Measurements from ENCODE around the gene ISL2. TPM values are rescaled to one million over a fixed set of nuclear protein-coding genes. Genes with fewer than 3 reads are reported as not detected.

The ISL2 gene
- total and polyA plus RNA-seq, 9 of the 15 experiments (the other 6 are each of a cell fraction or from before 2014, with no cell fraction given): 0.15 to 23.7 (median 4.0) TPM

- TF ChIP-seq RAD21 (CRISPR knock-in tag; conservative IDR thresholded peaks at IDR 0.05 in 1 of 2, IDR thresholded peaks at IDR 0.05 in 1 of 2) (no peak), ELF4 (CRISPR knock-in tag; IDR thresholded peaks at IDR 0.05) (no peak), PHF21A (IDR thresholded peaks at IDR 0.05; ENCODE audit: borderline replicate concordance, low read depth) (no peak), MECOM (CRISPR knock-in tag; IDR thresholded peaks at IDR 0.05) (no peak), RBFOX2 (IDR thresholded peaks at IDR 0.05; ENCODE audit: low read depth, low read length) (peak; percentile 99), ZNF77 (CRISPR knock-in tag; IDR thresholded peaks at IDR 0.05) (no peak), PTBP1 (IDR thresholded peaks at IDR 0.05; ENCODE audit: low read depth, low read length) (no peak), ZNF696 (CRISPR knock-in tag; conservative IDR thresholded peaks at IDR 0.05) (no peak), ZNF316 (IDR thresholded peaks at IDR 0.05) (0 out of 2 replicates have a peak, but pooled peaks have one; percentile 3), ZKSCAN1 (IDR thresholded peaks at IDR 0.05; ENCODE audit: low read depth, low read length) (no peak), TAF15 (IDR thresholded peaks at IDR 0.05; ENCODE audit: low read depth, low read length) (no peak), ZBTB11 (CRISPR knock-in tag; IDR thresholded peaks at IDR 0.05) (peak in 1 of 3 experiments; percentile 46; a peak in 1 of 6 replicates), KLF1 (tag; IDR thresholded peaks at IDR 0.05) (no peak), KDM4B (IDR thresholded peaks at IDR 0.05; ENCODE audit: borderline replicate concordance in 2 of 2, low read depth in 1 of 2) (no peak)
- TF ChIP-seq, protein P1, sequence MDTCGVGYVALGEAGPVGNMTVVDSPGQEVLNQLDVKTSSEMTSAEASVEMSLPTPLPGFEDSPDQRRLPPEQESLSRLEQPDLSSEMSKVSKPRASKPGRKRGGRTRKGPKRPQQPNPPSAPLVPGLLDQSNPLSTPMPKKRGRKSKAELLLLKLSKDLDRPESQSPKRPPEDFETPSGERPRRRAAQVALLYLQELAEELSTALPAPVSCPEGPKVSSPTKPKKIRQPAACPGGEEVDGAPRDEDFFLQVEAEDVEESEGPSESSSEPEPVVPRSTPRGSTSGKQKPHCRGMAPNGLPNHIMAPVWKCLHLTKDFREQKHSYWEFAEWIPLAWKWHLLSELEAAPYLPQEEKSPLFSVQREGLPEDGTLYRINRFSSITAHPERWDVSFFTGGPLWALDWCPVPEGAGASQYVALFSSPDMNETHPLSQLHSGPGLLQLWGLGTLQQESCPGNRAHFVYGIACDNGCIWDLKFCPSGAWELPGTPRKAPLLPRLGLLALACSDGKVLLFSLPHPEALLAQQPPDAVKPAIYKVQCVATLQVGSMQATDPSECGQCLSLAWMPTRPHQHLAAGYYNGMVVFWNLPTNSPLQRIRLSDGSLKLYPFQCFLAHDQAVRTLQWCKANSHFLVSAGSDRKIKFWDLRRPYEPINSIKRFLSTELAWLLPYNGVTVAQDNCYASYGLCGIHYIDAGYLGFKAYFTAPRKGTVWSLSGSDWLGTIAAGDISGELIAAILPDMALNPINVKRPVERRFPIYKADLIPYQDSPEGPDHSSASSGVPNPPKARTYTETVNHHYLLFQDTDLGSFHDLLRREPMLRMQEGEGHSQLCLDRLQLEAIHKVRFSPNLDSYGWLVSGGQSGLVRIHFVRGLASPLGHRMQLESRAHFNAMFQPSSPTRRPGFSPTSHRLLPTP (IDR thresholded peaks at IDR 0.05; ENCODE audit: borderline replicate concordance, extremely low read depth, insufficient read length): no peak
- TF ChIP-seq, protein P2, sequence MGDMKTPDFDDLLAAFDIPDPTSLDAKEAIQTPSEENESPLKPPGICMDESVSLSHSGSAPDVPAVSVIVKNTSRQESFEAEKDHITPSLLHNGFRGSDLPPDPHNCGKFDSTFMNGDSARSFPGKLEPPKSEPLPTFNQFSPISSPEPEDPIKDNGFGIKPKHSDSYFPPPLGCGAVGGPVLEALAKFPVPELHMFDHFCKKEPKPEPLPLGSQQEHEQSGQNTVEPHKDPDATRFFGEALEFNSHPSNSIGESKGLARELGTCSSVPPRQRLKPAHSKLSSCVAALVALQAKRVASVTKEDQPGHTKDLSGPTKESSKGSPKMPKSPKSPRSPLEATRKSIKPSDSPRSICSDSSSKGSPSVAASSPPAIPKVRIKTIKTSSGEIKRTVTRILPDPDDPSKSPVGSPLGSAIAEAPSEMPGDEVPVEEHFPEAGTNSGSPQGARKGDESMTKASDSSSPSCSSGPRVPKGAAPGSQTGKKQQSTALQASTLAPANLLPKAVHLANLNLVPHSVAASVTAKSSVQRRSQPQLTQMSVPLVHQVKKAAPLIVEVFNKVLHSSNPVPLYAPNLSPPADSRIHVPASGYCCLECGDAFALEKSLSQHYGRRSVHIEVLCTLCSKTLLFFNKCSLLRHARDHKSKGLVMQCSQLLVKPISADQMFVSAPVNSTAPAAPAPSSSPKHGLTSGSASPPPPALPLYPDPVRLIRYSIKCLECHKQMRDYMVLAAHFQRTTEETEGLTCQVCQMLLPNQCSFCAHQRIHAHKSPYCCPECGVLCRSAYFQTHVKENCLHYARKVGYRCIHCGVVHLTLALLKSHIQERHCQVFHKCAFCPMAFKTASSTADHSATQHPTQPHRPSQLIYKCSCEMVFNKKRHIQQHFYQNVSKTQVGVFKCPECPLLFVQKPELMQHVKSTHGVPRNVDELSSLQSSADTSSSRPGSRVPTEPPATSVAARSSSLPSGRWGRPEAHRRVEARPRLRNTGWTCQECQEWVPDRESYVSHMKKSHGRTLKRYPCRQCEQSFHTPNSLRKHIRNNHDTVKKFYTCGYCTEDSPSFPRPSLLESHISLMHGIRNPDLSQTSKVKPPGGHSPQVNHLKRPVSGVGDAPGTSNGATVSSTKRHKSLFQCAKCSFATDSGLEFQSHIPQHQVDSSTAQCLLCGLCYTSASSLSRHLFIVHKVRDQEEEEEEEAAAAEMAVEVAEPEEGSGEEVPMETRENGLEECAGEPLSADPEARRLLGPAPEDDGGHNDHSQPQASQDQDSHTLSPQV (IDR thresholded peaks at IDR 0.05): no peak; the same call in 1 of the 2 replicates
Measured at GRCh38 chr15:76311100-76311953, 25.2 kb upstream of the ISL2 start, which contains the start of gene ETFA (continued).
